GM23338 (cell line): Measurements from ENCODE around the gene ANP32D.

Experiments
- EZH2 ChIP-seq: fragments of 200-600 bp; sonication (generic); IDR thresholded peaks from one replicate; pipeline ENCODE4 v1.8.0; 2017; ENCODE audit warnings: antibody characterized with exemption, mild to moderate bottlenecking, low read depth; ENCODE audit not compliant: unreplicated experiment
- POLR2AphosphoS5 ChIP-seq: IDR thresholded peaks from 2 replicates; pipeline ENCODE4 v1.6.1; 2016; ENCODE audit warnings: antibody characterized with exemption, low read depth
- REST ChIP-seq: IDR thresholded peaks from one replicate; pipeline ENCODE4 v1.6.1; 2018; ENCODE audit warnings: antibody characterized with exemption; ENCODE audit not compliant: unreplicated experiment
- TF ChIP-seq, protein P1 (sequence below), 2 experiments: fragments of 200-600 bp in 1 of 2; sonication (generic) in 1 of 2; conservative IDR thresholded peaks; 2 replicates each; pipeline versions ENCODE4 v1.5.1 to v1.6.1; 2016 to 2017; ENCODE audit warnings: antibody characterized with exemption in 2 of 2, low read depth in 2 of 2, mild to moderate bottlenecking in 2 of 2, moderate library complexity in 1 of 2

- no peak for TF ChIP-seq REST
- TF ChIP-seq, protein P1, sequence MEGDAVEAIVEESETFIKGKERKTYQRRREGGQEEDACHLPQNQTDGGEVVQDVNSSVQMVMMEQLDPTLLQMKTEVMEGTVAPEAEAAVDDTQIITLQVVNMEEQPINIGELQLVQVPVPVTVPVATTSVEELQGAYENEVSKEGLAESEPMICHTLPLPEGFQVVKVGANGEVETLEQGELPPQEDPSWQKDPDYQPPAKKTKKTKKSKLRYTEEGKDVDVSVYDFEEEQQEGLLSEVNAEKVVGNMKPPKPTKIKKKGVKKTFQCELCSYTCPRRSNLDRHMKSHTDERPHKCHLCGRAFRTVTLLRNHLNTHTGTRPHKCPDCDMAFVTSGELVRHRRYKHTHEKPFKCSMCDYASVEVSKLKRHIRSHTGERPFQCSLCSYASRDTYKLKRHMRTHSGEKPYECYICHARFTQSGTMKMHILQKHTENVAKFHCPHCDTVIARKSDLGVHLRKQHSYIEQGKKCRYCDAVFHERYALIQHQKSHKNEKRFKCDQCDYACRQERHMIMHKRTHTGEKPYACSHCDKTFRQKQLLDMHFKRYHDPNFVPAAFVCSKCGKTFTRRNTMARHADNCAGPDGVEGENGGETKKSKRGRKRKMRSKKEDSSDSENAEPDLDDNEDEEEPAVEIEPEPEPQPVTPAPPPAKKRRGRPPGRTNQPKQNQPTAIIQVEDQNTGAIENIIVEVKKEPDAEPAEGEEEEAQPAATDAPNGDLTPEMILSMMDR (conservative IDR thresholded peaks at IDR 0.05; ENCODE audit: low read depth in 2 of 2) = peak; percentile 33 to 40; a peak in 3 of 4 replicates
- no peak for TF ChIP-seq POLR2AphosphoS5
- TF ChIP-seq EZH2 = no peak
Observed at GRCh38 chr12:48442179-48442847, 30.0 kb upstream of the ANP32D start.
